ENCODE data around the gene GALNT10. TPM values are rescaled to one million over a fixed set of nuclear protein-coding genes. Genes with fewer than 3 reads are reported as not detected.

GALNT10 gene
- total RNA-seq, 2 donors from 2014 or later, result 34.7 to 40.4 TPM

DNA sequence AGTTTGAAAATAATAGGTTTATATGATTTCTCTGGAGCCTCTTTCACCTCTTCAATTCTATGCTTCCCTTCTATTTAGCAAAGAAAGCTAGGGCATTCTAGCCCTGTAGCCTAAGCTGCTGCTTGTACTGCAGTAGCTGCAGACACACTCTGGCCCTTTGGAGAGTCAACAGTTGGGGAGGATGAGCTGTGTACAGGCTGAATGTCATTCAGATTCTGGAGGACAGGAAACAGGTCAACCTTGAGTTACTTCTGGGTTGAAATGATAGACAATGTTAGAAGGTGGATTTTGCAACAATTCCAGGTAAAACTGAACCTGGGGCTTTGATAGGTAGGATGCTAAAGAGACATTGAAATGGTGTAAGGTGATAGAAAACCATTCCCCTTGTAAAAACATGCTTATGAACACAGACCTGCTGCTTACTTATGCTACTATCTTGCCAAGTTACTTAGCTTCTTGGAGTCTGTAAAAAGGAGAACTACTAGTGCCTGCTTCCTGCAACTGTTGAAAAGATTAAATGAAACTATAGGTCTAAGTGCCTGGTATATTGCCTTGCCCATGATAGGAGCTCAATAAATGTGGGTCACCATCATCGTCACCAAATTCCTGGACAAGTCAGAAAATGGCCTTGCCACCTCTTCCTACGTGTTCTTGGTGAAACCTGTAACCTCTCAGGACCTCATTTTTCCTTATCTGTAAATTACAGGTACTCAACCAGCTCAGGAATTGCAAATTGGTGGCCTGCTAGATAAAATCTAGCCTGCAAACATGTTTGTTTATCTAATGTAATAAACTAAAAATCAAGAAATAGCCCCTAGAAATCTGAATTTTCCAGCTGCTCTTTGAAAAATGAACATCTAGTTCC is 83.7 kb downstream of the GALNT10 start:
- Mint-ChIP-seq H3K27ac (no peak overlapping the region), H3K4me3 (no peak overlapping the region), H3K27me3 (no peaks in the 10 kb centered on the region), H3K36me3 (ENCODE audit: low read depth) (no peaks in the 10 kb centered on the region), H3K4me1 (peaks cover 38% of the 10 kb centered on the region)
- no peak for ATAC-seq
- H3K9me3 ChIP-seq (ENCODE audit: control insufficient read depth, low read length, poor library complexity, severe bottlenecking), result no peaks in the 10 kb centered on the region
- no peak for DNase-seq

GRCh38 chr5:154274828-154275185 is 84.3 kb downstream of the GALNT10 start:
- no peak for DNase-seq
- Mint-ChIP-seq H3K27ac (no peak overlapping the region), H3K4me3 (no peak overlapping the region), H3K27me3 (no peaks in the 10 kb centered on the region), H3K36me3 (ENCODE audit: low read depth) (no peaks in the 10 kb centered on the region), H3K4me1 (peaks cover 35% of the 10 kb centered on the region)
- ATAC-seq, result no peak
- H3K9me3 ChIP-seq (ENCODE audit: control insufficient read depth, low read length, poor library complexity, severe bottlenecking), result no peaks in the 10 kb centered on the region

GRCh38 chr5:154275566-154275965 is 85.0 kb downstream of the GALNT10 start:
- ATAC-seq, result no peak
- no peaks in the 10 kb centered on the region for H3K9me3 ChIP-seq (ENCODE audit: control insufficient read depth, low read length, poor library complexity, severe bottlenecking)
- H3K4me3 Mint-ChIP-seq, result no peak overlapping the region
- DNase-seq, result no peak
- no peak overlapping the region for H3K27ac Mint-ChIP-seq
- H3K4me1 Mint-ChIP-seq, result peaks cover 37% of the 10 kb centered on the region
- no peaks in the 10 kb centered on the region for H3K36me3 Mint-ChIP-seq (ENCODE audit: low read depth)
- H3K27me3 Mint-ChIP-seq, result no peaks in the 10 kb centered on the region

DNA sequence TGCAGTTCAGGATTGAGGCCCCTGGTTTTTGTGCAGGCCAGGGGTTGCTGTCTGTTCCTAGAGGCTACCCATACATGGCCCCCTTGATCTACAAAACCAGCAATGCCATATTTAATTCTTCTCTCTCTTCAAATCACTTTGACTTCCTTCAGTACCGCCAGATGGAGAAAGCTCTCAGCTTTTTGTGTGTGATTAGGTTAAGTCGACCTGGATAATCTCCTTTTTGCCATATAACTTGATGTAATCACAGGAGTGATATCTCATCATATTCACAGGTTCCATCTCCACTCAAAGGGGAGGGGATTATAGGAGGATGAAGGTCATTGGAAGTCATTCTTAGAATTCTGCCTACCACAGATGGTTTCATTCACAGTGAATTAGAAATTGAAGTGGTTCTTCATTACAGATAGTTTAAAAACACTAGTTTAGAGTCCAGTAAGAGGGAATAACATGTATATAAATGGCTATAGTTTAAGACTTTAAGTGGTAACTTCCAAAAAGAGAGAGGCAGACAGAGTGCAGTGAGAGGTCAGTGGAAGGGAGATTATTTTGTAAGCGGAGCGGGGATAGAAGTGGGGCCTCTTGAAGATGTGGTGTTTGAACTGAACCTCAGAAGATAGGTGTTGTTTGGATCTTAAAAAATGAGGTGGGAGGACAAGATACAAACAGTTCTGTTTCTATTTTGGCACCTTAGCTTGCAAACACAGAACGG is 85.9 kb downstream of the GALNT10 start:
- DNase-seq (no peak), ATAC-seq (no peak)
- H3K9me3 ChIP-seq (ENCODE audit: control insufficient read depth, low read length, poor library complexity, severe bottlenecking), result no peaks in the 10 kb centered on the region
- Mint-ChIP-seq H3K36me3 (ENCODE audit: low read depth) (no peaks in the 10 kb centered on the region), H3K4me1 (peaks cover 36% of the 10 kb centered on the region), H3K4me3 (no peak overlapping the region), H3K27me3 (no peaks in the 10 kb centered on the region), H3K27ac (peak overlapping the region; percentile 47)

DNA sequence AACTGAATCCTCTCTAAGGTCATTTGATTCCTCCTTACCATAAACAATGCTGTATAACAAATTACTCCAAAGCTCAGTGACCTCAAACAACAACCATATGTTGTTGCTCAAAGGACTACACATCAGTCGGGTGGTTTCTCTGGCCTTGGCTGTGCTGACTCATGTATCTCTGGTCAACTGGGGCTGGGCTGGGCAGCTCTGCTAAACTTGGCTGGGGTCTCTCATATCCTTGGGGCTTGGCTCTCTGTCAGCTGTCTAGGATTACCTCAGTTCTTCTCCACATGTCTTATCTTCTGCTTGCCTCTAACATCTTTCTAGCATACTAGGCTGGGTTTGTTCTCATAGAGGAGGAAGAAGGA is 86.4 kb downstream of the GALNT10 start:
- no peaks in the 10 kb centered on the region for H3K9me3 ChIP-seq (ENCODE audit: control insufficient read depth, low read length, poor library complexity, severe bottlenecking)
- DNase-seq (no peak), ATAC-seq (no peak)
- H3K4me1 Mint-ChIP-seq, result peaks cover 31% of the 10 kb centered on the region
- H3K27ac Mint-ChIP-seq, result peak overlapping the region; percentile 47
- no peaks in the 10 kb centered on the region for H3K36me3 Mint-ChIP-seq (ENCODE audit: low read depth)
- H3K27me3 Mint-ChIP-seq, result no peaks in the 10 kb centered on the region
- H3K4me3 Mint-ChIP-seq, result no peak overlapping the region

- Mint-ChIP-seq H3K4me1 (peaks cover 28% of the 10 kb centered on the region), H3K27me3 (no peaks in the 10 kb centered on the region)
These were observed 87.0 kb downstream of the GALNT10 start for GRCh38 chr5:154277499-154277898.

GRCh38 chr5:154278186-154278585 is 87.7 kb downstream of the GALNT10 start:
- Mint-ChIP-seq H3K27ac (no peak overlapping the region), H3K36me3 (ENCODE audit: low read depth) (no peaks in the 10 kb centered on the region), H3K27me3 (no peaks in the 10 kb centered on the region), H3K4me1 (peaks cover 25% of the 10 kb centered on the region), H3K4me3 (no peak overlapping the region)
- no peaks in the 10 kb centered on the region for H3K9me3 ChIP-seq (ENCODE audit: control insufficient read depth, low read length, poor library complexity, severe bottlenecking)
- DNase-seq, result no peak
- no peak for ATAC-seq

More at GRCh38 chr5:154277499-154277898, 87.0 kb downstream of the GALNT10 start:
- DNase-seq (no peak), ATAC-seq (no peak)
- no peaks in the 10 kb centered on the region for H3K9me3 ChIP-seq (ENCODE audit: control insufficient read depth, low read length, poor library complexity, severe bottlenecking)
- no peak overlapping the region for H3K4me3 Mint-ChIP-seq
- peak overlapping the region; percentile 47 for H3K27ac Mint-ChIP-seq
- no peaks in the 10 kb centered on the region for H3K36me3 Mint-ChIP-seq (ENCODE audit: low read depth)

DNA sequence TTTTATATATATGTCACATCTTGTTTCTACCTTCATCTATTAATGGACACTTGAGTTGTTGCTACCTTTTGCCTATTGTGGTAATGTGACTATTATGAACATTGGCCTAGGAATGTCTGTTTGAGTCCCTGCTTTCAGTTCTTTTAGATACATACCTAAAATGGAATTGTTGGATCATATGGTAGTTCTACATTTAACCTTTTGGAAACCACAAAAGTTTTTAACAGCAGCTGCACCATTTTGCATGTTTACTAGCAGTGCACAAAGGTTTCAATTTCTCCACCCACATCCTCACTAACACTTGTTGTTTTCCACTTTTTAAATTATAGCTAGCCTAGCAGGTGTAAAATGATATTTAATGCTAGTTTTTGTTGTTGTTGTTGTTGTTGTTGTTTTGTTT is 88.4 kb downstream of the GALNT10 start:
- H3K27ac Mint-ChIP-seq, result no peak overlapping the region

GRCh38 chr5:154284433-154284832 is 93.9 kb downstream of the GALNT10 start:
- ATAC-seq (peak; percentile 33), DNase-seq (no peak)
- Mint-ChIP-seq H3K4me3 (no peak overlapping the region), H3K27ac (no peak overlapping the region), H3K36me3 (ENCODE audit: low read depth) (peaks cover 7% of the 10 kb centered on the region), H3K4me1 (peaks cover 33% of the 10 kb centered on the region), H3K27me3 (no peaks in the 10 kb centered on the region)
- H3K9me3 ChIP-seq (ENCODE audit: control insufficient read depth, low read length, poor library complexity, severe bottlenecking), result no peaks in the 10 kb centered on the region

More for the DNA sequence above, 88.4 kb downstream of the GALNT10 start:
- no peaks in the 10 kb centered on the region for H3K36me3 Mint-ChIP-seq (ENCODE audit: low read depth)
- no peak for ATAC-seq
- DNase-seq, result no peak
- H3K4me3 Mint-ChIP-seq, result no peak overlapping the region
- no peaks in the 10 kb centered on the region for H3K9me3 ChIP-seq (ENCODE audit: control insufficient read depth, low read length, poor library complexity, severe bottlenecking)
- no peaks in the 10 kb centered on the region for H3K27me3 Mint-ChIP-seq
- H3K4me1 Mint-ChIP-seq, result peaks cover 21% of the 10 kb centered on the region

- DNase-seq (no peak), ATAC-seq (no peak)
- peak overlapping the region; percentile 86 for H3K27ac Mint-ChIP-seq
- H3K4me3 Mint-ChIP-seq, result no peak overlapping the region
- H3K9me3 ChIP-seq (ENCODE audit: control insufficient read depth, low read length, poor library complexity, severe bottlenecking), result no peaks in the 10 kb centered on the region
- H3K4me1 Mint-ChIP-seq, result peaks cover 31% of the 10 kb centered on the region
- no peaks in the 10 kb centered on the region for H3K27me3 Mint-ChIP-seq
- peaks cover 7% of the 10 kb centered on the region for H3K36me3 Mint-ChIP-seq (ENCODE audit: low read depth)
These were observed 95.3 kb downstream of the GALNT10 start for GRCh38 chr5:154285661-154286408.

GRCh38 chr5:154286557-154286956 is 96.0 kb downstream of the GALNT10 start:
- peaks cover 31% of the 10 kb centered on the region for H3K4me1 Mint-ChIP-seq

GRCh38 chr5:154287136-154287535 is 96.6 kb downstream of the GALNT10 start:
- no peak for DNase-seq
- H3K27ac Mint-ChIP-seq, result peak overlapping the region; percentile 86
- peaks cover 7% of the 10 kb centered on the region for H3K36me3 Mint-ChIP-seq (ENCODE audit: low read depth)
- H3K4me1 Mint-ChIP-seq, result peaks cover 31% of the 10 kb centered on the region
- H3K4me3 Mint-ChIP-seq, result no peak overlapping the region
- no peaks in the 10 kb centered on the region for H3K9me3 ChIP-seq (ENCODE audit: control insufficient read depth, low read length, poor library complexity, severe bottlenecking)
- ATAC-seq, result no peak
- no peaks in the 10 kb centered on the region for H3K27me3 Mint-ChIP-seq

More at GRCh38 chr5:154286557-154286956, 96.0 kb downstream of the GALNT10 start:
- Mint-ChIP-seq H3K27ac (peak overlapping the region; percentile 86), H3K27me3 (no peaks in the 10 kb centered on the region), H3K36me3 (ENCODE audit: low read depth) (peaks cover 7% of the 10 kb centered on the region), H3K4me3 (no peak overlapping the region)
- no peak for ATAC-seq
- no peaks in the 10 kb centered on the region for H3K9me3 ChIP-seq (ENCODE audit: control insufficient read depth, low read length, poor library complexity, severe bottlenecking)
- no peak for DNase-seq

DNA sequence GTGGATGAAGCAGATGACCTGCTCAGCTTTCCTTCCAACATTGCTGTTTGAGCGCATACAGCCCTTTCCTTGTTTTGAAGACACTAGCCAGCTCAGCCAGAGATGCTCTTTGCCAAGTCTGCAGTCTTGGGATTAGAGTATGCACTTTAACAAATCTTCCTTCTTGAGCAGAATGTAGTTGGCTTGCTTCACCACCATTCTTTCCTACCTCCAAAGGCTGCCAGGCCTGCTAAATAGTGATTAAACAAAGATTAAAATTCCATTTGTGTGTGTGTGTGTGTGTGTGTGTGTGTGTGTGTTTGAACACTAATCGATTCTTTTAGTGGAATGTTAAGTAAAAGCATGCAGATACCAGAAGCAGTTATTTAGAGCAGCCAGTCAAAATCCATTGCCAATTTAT is 97.6 kb downstream of the GALNT10 start:
- Mint-ChIP-seq H3K4me3 (no peak overlapping the region), H3K27ac (peak overlapping the region; percentile 86), H3K27me3 (no peaks in the 10 kb centered on the region), H3K36me3 (ENCODE audit: low read depth) (peaks cover 7% of the 10 kb centered on the region), H3K4me1 (peaks cover 24% of the 10 kb centered on the region)
- ATAC-seq (no peak), DNase-seq (no peak)
- H3K9me3 ChIP-seq (ENCODE audit: control insufficient read depth, low read length, poor library complexity, severe bottlenecking), result no peaks in the 10 kb centered on the region

Measured in T-helper 17 cell (primary cell).